ENCODE measurements around the gene GSTA4.

- TF ChIP-seq POLR2AphosphoS5 (IDR thresholded peaks at IDR 0.05), result no peak
- TF ChIP-seq CTCF (IDR thresholded peaks at IDR 0.05), result no peak
- no peak for TF ChIP-seq POLR2A (IDR thresholded peaks at IDR 0.05)
Measured at GRCh38 chr6:53010504-53010903, 15.4 kb upstream of the GSTA4 start.

All from upper lobe of left lung (tissue), 4 donors.